Jurkat, Clone E6-1 (cell line): ENCODE results near the gene CAPSL.
"Not testable (repeated sequence)": the region's sequence is repeated elsewhere in the genome, so short reads cannot be mapped to it uniquely, and the experiment has no call there.

Source experiments
- DNase-seq: peaks from one replicate; pipeline ENCODE4 v3.0.0-alpha.2; 2011; ENCODE audit warnings: low read depth, low spot score
- H3K4me3 ChIP-seq: 2 replicates; pipeline ENCODE4 v1.5.1; 2011; ENCODE audit warnings: mild to moderate bottlenecking, low read length, control low read depth, moderate library complexity

Gene CAPSL

GRCh38 chr5:35919191-35919590 is 19.2 kb downstream of the CAPSL start:
- no peak for DNase-seq
- H3K4me3 ChIP-seq: no peak overlapping the region

GRCh38 chr5:35908814-35909213 is 29.6 kb downstream of the CAPSL start:
- H3K4me3 ChIP-seq: no peak overlapping the region; the same call in 1 of the 2 replicates

GRCh38 chr5:35908228-35908627 is 30.2 kb downstream of the CAPSL start:
- H3K4me3 ChIP-seq: no peak overlapping the region; the same call in 1 of the 2 replicates

More at GRCh38 chr5:35908814-35909213, 29.6 kb downstream of the CAPSL start:
- DNase-seq: peak; percentile 42

DNA sequence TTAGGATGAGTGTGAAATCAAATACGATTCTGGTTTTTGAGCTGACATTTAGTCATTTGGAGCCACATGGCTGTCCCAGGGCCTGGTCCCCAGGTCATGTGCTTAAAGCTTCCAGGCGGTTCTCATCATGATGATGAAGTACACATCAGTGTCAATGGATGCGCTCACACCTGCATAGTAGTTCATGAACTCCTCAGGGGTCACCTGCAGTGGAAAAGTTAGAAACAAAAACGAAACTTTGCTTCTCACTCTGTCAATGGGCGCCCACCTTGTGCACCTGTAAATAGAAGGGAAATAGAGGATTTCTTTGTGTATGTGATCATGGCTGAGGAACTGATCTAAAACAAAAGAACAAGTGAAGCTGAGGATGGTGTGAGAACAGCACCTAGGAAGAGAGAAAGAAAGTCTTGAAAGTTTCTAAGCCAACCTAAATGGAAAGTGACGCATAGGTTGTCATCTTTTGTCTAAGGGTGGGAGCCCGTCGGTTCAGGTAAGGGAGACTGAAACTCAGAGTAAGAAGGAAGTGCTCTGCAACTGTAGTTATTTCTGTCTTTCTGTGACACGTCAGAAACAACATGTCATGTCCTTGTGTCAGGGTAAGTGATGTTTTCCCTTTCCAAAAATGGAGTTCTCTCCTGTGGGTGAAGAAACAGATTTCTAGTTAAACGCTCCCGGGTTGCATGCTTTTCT is 33.8 kb downstream of the CAPSL start:
- no peak overlapping the region for H3K4me3 ChIP-seq
- DNase-seq: no peak

More at GRCh38 chr5:35908228-35908627, 30.2 kb downstream of the CAPSL start:
- DNase-seq: peak; percentile 96

DNA sequence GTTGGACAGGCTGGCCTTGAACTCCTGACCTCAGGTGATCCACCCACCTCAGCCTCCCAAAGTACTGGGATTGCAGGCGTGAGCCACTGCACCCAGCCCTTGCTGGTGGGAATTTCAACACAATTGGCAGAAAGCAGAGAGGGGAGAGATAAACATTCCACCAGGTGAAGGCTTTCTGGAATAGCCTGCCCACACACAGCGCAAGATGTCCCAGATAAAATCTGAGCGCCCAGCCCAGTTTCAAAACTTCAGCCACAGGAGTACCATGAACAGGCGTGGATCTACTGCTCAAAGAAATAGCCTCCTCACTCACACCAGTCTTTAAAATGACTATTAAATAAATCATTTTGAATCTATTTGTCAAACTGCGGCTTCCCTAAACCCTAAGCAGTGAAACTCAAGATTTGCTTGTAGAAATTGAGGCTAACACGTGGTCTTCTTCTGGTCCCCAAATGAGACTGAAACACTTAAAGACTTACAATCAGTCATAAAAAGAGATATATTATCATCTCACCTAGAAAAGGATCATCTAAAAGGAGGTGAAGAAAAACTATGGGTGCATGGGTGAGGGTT is 34.7 kb downstream of the CAPSL start:
- DNase-seq: no peak
- no peak overlapping the region for H3K4me3 ChIP-seq

GRCh38 chr5:35902046-35902672 is 36.3 kb downstream of the CAPSL start:
- H3K4me3 ChIP-seq: no peak overlapping the region
- peak; percentile 89 for DNase-seq

DNA sequence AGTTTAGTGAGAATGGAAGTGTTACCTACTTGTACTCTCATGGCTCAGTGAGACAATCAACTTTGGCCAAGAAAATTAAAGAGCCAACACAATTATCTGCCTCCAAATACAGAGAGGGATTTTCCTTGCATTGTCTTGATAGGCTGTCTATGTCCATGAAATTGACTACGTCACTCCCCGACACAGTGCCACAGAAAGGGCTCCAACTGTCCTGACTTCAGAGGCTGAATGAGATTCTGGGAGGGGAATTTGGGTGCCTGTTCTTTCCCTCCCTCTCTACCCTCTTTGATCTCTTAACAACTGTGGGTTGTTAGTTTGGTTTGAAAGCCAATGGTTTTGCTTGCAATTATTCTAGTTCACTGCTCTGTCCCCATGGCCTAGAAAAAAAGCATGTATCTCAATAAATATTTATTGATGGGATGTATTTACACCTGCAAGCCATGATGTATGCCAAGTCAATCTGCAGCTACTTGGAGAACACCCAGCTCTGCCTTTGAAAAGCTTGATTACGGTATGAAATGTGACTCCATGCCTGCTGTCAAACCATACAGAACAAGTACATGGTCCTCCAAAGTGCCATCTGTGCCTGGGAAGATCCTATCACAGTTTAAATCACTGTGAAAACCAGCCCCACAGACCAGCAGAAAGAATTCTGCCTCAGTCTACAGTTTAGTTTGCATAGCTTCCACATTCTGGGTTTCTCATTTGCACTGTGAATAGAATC is 37.3 kb downstream of the CAPSL start:
- no peak overlapping the region for H3K4me3 ChIP-seq
- DNase-seq: no peak

- peak overlapping the region; percentile 24 for H3K4me3 ChIP-seq
- DNase-seq: peak; percentile 92
These were observed 38.6 kb downstream of the CAPSL start for GRCh38 chr5:35899800-35900199.

DNA sequence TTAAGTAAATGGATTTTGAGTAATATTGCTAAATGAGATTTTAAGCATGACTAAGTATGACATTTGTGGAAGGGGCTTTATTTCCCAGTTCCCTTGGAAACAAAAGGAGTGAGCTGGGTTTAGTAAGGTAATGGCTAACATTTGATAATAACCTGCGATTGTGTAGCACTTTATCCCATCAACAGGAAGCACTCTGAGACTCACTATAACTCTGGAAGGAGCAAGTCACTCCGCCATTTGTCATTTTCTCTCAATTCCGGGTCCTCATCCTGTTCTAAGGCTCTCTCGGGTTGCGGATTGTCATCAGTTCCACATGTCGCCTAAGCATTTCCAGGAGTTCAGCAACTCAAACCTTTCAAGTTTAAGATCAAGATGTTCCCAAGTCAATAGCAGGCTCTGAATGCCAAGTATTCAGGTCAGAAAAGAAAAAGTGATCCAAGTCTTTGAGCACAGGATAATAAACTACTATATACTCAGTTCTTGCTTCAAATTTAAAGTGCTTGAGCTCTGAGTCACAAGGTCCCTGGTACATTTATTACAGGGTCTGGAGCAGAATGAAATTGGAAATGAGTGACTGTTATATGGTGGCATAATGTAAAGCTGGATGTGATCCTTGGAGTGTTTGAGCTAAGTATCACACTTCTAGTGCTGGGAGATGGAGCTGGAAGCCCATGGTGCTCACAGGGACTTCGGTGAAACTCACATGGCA is 39.3 kb downstream of the CAPSL start:
- no peak for DNase-seq
- peak overlapping the region; percentile 24 for H3K4me3 ChIP-seq

DNA sequence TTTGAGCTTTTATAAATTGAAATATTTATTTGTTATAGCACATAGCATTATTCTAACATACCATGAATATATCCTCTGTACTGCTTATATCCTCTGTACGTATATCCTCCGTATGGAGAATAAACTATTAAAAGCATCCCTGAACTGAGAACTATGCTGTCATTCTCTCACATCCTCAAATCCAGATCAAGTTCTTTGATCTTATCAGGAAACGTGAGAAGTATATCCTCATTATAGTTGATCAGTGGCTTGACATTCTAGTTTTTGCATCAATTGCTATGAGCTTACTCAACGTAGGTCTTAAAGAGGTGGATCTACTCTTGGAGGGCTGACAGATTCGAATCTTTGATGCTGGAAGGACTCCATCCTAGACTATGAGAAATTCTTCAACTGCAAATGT is 44.3 kb downstream of the CAPSL start:
- H3K4me3 ChIP-seq: no peak overlapping the region
- no peak for DNase-seq

DNA sequence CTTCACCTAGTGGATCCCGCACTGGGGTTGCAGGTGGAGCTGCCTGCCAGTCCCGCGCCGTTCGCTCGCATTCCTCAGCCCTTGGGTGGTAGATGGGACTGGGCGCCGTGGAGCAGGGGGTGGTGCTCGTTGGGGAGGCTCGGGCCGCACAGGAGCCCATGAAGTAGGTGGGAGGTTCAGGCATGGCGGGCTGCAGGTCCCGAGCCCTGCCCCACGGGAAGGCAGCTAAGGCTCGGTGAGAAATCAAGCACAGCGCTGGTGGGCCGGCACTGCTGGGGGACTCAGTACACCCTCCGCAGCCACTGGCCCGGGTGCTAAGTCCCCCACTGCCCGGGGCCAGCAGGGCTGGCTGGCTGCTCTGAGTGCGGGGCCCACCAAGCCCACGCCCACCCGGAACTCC is 45.6 kb downstream of the CAPSL start:
- not testable (repeated sequence) for DNase-seq

GRCh38 chr5:35890021-35891020 is 48.1 kb downstream of the CAPSL start:
- DNase-seq: no peak
- no peak overlapping the region for H3K4me3 ChIP-seq

More for the DNA sequence above, 45.6 kb downstream of the CAPSL start:
- H3K4me3 ChIP-seq: not testable (repeated sequence)

DNA sequence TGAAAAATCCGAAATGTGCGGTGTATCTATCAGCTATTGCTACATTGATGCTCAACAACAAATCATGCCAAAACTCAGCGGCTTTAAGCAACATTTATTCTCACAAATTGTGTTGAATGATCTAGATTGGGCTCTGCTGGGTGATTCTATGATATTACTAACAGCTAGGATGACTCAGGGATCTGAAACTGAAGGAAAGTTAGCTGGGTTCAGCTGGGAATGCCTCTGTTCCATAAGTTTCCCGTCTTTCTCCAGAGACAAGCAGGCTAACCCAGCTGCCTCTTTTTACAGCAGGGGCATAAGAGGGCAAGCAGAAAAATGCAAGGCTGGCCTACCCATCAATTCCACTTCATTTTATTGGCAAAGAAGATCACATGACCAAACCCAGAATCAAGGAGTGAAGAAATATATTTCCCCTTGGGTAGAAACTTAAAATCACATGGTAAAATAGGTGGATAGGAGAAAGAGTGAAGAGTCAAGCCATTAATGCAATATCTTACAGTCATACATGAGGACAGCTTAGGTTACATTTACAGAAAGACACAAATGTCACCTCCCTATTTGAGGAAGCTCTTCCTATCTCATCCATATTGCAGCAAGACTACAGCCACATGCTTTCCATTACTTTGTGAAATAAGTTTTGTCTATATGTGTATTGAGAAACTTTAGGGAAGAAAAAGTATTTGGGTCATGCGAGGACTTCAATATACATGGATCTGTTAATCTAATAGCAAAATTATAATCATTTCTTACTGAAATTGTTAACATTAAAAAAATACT is 50.9 kb downstream of the CAPSL start:
- no peak for DNase-seq

GRCh38 chr5:35886381-35886780 is 52.0 kb downstream of the CAPSL start:
- no peak for DNase-seq
- H3K4me3 ChIP-seq: no peak overlapping the region

More for the DNA sequence above, 50.9 kb downstream of the CAPSL start:
- no peak overlapping the region for H3K4me3 ChIP-seq

- no peak for DNase-seq
- no peak overlapping the region for H3K4me3 ChIP-seq
These were observed 53.6 kb downstream of the CAPSL start for GRCh38 chr5:35884773-35885172.

DNA sequence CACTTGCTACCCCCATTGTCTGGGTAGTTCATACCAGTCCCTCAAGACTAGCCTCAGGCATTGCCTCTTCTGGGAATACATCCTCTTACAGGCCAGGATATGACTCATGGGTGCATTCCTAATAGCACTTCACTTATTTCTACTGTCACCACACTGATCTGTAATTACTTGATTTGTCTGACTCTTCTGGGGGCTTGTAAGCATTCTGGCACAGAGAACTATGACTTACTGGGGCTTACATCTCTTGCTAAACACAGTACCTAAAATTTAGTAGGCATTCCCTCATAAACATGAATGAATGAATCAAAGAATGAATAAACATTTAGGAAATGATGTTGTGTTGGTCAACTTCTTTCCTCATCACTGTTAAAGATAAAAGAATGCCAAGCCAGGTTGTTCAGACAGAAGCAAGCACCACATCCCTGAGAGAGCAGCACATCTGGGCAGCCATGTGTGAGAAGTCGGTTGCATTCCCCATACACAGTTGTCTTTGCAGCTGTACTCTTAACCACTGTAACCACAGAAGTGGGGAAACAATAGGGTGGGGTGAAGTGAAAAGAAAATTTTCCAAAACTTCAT is 54.1 kb downstream of the CAPSL start:
- DNase-seq: peak; percentile 96
- H3K4me3 ChIP-seq: no peak overlapping the region

- DNase-seq: no peak
- H3K4me3 ChIP-seq: no peak overlapping the region
These were observed 56.7 kb downstream of the CAPSL start for GRCh38 chr5:35881758-35882157.
